Ascending aorta (tissue), 2 donors: ENCODE data around the gene TGFB2. TPM values are rescaled to one million over a fixed set of nuclear protein-coding genes. Genes with fewer than 3 reads are reported as not detected.

Experiments
- DNase-seq, 2 donors: peaks; one replicate each; pipeline ENCODE4 v3.0.0-alpha.2; 2019; ENCODE audit warnings: low spot score in 2 of 2
- H3K27ac ChIP-seq, 2 donors: fragments of 200-600 bp; sonication (generic); one replicate each; pipeline ENCODE4 v1.5.1; 2016 to 2017; ENCODE audit warnings: mild to moderate bottlenecking in 1 of 2
- H3K27me3 ChIP-seq: fragments of 200-600 bp; sonication (generic); one replicate; pipeline ENCODE4 v1.5.1; 2017
- H3K36me3 ChIP-seq, 2 donors: fragments of 200-600 bp; sonication (generic); one replicate each; pipeline ENCODE4 v1.5.1; 2016
- H3K4me1 ChIP-seq, 2 donors: fragments of 200-600 bp; sonication (generic); one replicate each; pipeline ENCODE4 v1.5.1; 2016 to 2017; ENCODE audit warnings: mild to moderate bottlenecking in 1 of 2
- H3K4me3 ChIP-seq, 2 donors: fragments of 200-600 bp; sonication (generic); one replicate each; pipeline ENCODE4 v1.5.1; 2016 to 2017; ENCODE audit warnings: mild to moderate bottlenecking in 1 of 2
- H3K9me3 ChIP-seq, 2 donors: fragments of 200-600 bp; sonication (generic); one replicate each; pipeline ENCODE4 v1.5.1; 2016
- intact Hi-C: fragments of 100-400 bp; cut with DNase I; formaldehyde crosslinking; loops from one replicate; pipeline ENCODE4 v1.15.1; 2023
- total RNA-seq: library from RNA; depleted of rRNA; stranded (reverse); fragments of >200 nt; gene quantifications from one replicate; pipeline ENCODE4 v1.1.0, GENCODE V29; 2016
- TF ChIP-seq, protein P1 (sequence below), 3 experiments: fragments of 200-600 bp in 2 of 3; fragments of 450-650 bp in 1 of 3; sonication (generic) in 2 of 3; IDR thresholded peaks; one replicate each; pipeline ENCODE4 v1.5.1; 2016 to 2019; ENCODE audit warnings: antibody characterized with exemption in 3 of 3, mild to moderate bottlenecking in 1 of 3, moderate library complexity in 1 of 3

TGFB2 gene
- total RNA-seq, 1 donor from 2014 or later = 9.9 TPM

GRCh38 chr1:218383051-218383450, 37.9 kb downstream of the TGFB2 start:
- H3K4me3 ChIP-seq = no peak overlapping the region
- TF ChIP-seq, protein P1, sequence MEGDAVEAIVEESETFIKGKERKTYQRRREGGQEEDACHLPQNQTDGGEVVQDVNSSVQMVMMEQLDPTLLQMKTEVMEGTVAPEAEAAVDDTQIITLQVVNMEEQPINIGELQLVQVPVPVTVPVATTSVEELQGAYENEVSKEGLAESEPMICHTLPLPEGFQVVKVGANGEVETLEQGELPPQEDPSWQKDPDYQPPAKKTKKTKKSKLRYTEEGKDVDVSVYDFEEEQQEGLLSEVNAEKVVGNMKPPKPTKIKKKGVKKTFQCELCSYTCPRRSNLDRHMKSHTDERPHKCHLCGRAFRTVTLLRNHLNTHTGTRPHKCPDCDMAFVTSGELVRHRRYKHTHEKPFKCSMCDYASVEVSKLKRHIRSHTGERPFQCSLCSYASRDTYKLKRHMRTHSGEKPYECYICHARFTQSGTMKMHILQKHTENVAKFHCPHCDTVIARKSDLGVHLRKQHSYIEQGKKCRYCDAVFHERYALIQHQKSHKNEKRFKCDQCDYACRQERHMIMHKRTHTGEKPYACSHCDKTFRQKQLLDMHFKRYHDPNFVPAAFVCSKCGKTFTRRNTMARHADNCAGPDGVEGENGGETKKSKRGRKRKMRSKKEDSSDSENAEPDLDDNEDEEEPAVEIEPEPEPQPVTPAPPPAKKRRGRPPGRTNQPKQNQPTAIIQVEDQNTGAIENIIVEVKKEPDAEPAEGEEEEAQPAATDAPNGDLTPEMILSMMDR (IDR thresholded peaks at IDR 0.05) = no peak
- H3K36me3 ChIP-seq = no peaks in the 10 kb centered on the region
- H3K4me1 ChIP-seq = peaks cover 0 to 12% of the 10 kb centered on the region in 2 donors
- no peak overlapping the region for H3K27ac ChIP-seq
- intact Hi-C loops = no loop called here
- H3K27me3 ChIP-seq = no peaks in the 10 kb centered on the region
- no peak for DNase-seq
- H3K9me3 ChIP-seq = no peaks in the 10 kb centered on the region

DNA sequence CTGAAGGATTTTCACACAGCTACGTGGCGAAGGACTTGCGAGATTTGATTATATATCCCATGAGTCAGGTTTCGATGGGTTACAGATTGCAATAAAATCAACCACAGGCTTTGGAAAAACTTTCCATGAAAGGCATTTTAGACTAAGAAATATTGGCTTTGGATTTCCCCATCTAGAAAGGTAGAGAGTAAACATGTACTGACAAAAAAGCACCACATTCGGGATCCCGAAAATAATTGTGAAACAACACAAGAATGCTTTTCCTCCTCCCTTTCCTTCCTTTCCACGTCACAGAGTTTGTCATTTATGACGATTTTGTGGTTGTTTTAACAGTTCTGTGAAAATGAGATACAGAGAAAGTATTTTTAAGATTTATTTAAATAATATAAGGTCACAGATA, 38.5 kb downstream of the TGFB2 start:
- Histone ChIP-seq H3K27ac (no peak overlapping the region), H3K4me1 (peaks cover 0 to 12% of the 10 kb centered on the region in 2 donors), H3K27me3 (no peaks in the 10 kb centered on the region), H3K9me3 (no peaks in the 10 kb centered on the region), H3K36me3 (no peaks in the 10 kb centered on the region), H3K4me3 (no peak overlapping the region)
- intact Hi-C loops = no loop called here
- TF ChIP-seq, protein P1 (IDR thresholded peaks at IDR 0.05) = no peak
- no peak for DNase-seq

DNA sequence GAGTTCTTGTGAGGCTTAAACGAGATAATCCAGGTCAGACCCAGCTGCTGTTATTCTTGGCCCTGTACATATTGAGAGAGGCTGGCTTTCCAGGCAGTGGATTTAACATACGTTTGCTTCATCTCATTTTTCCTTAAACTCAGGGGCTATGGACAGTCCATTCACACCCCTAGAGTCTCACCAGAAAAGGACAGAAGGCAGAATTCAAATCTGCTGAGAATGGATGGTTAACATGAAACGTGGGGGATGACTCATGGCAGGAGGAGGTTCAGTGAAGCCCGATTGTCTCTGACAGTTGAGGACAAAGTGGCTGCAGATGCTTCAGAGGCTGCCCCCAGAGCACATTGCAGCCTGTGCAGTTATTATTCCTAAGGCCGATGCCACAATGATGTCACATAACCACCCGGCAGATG, 39.5 kb downstream of the TGFB2 start:
- H3K4me3 ChIP-seq = no peak overlapping the region
- H3K27ac ChIP-seq = no peak overlapping the region
- H3K4me1 ChIP-seq = peaks cover 0 to 12% of the 10 kb centered on the region in 2 donors
- intact Hi-C loops = no loop called here
- TF ChIP-seq, protein P1 (IDR thresholded peaks at IDR 0.05) = no peak
- no peaks in the 10 kb centered on the region for H3K27me3 ChIP-seq
- H3K9me3 ChIP-seq = no peaks in the 10 kb centered on the region
- no peak for DNase-seq
- no peaks in the 10 kb centered on the region for H3K36me3 ChIP-seq

- Histone ChIP-seq H3K9me3 (no peaks in the 10 kb centered on the region), H3K4me3 (no peak overlapping the region), H3K4me1 (peaks cover 0 to 5% of the 10 kb centered on the region in 2 donors), H3K36me3 (no peaks in the 10 kb centered on the region), H3K27ac (no peak overlapping the region), H3K27me3 (no peaks in the 10 kb centered on the region)
- no peak for DNase-seq
- intact Hi-C loops = loop anchor here (5.0 kb wide), 1 partner anchor 59 kb away; no protein-coding TSS in a partner anchor
- TF ChIP-seq, protein P1 (IDR thresholded peaks at IDR 0.05) = no peak
Observed at GRCh38 chr1:218388591-218388990, 43.5 kb downstream of the TGFB2 start.

DNA sequence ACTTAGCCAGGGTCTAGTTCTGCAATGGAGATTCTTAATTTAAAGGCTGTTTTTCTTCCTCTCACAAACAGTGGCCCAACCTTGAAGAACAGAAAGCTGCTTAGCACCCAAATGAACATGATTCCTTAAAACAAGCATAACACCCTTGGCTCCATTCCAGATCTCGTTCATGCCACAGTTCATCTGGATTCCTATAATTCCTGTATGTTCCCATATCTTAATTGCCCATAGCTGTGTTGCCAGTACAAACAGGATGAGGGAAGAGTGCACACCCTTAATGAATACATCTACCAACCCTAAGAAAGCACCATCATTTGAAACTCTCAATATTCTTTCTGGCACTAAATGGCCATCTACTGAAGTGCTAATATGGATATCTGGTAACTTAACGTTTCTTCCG, 45.5 kb downstream of the TGFB2 start:
- intact Hi-C loops = no loop called here
- no peak overlapping the region for H3K4me3 ChIP-seq
- no peak for DNase-seq

More for the DNA sequence above, 45.5 kb downstream of the TGFB2 start:
- Histone ChIP-seq H3K9me3 (no peaks in the 10 kb centered on the region), H3K27me3 (no peaks in the 10 kb centered on the region), H3K27ac (no peak overlapping the region), H3K4me1 (peaks cover 0 to 5% of the 10 kb centered on the region in 2 donors), H3K36me3 (no peaks in the 10 kb centered on the region)
- TF ChIP-seq, protein P1 (IDR thresholded peaks at IDR 0.05) = no peak
